CD4-positive, alpha-beta T cell treated with Interferon gamma for 1 hour (primary cell): Measurements from ENCODE around the gene GCK.

Experiments
- DNase-seq: peaks from one replicate; pipeline ENCODE4 v3.0.0-alpha.2; 2020

GCK gene

DNA sequence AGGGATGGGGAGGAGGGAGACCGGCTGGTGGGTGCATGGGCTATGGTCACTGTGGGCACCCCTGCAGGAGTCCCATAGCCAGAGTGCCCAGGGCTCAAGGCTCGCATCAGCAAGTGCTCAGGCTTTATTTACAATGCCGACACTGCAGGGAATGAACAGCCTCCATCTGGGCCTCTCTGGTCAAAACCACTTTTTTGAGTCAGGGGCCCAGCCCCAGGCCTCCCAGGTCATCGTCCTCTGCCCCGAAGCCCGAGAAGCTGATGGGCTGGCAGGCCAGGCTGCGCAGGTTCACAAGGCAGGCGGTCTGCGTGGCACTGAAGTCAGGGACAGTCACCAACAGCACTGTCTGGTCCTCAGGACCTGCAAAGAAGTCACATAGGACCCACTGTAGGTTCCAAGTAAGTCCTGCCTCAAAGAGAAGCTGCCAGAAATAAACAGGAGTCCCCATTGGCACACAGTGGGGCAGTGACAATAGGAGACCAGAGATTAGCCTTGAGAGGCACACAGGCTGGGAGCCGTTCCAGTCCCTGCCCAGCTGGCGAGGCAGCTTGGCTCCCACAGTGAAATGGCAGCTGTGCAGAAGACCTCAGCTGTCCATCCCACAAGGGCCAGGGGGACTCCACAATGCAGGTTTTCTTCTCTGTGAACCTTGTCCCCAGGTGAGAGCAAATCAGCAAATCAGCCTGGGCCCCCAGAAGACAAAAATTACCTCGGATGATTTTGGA, 74.5 kb downstream of the GCK start:
- no peak for DNase-seq

- no peak for DNase-seq
Measured at GRCh38 chr7:44113764-44114354, 75.4 kb downstream of the GCK start.

GRCh38 chr7:44112997-44113763, 76.1 kb downstream of the GCK start:
- DNase-seq, result no peak

DNA sequence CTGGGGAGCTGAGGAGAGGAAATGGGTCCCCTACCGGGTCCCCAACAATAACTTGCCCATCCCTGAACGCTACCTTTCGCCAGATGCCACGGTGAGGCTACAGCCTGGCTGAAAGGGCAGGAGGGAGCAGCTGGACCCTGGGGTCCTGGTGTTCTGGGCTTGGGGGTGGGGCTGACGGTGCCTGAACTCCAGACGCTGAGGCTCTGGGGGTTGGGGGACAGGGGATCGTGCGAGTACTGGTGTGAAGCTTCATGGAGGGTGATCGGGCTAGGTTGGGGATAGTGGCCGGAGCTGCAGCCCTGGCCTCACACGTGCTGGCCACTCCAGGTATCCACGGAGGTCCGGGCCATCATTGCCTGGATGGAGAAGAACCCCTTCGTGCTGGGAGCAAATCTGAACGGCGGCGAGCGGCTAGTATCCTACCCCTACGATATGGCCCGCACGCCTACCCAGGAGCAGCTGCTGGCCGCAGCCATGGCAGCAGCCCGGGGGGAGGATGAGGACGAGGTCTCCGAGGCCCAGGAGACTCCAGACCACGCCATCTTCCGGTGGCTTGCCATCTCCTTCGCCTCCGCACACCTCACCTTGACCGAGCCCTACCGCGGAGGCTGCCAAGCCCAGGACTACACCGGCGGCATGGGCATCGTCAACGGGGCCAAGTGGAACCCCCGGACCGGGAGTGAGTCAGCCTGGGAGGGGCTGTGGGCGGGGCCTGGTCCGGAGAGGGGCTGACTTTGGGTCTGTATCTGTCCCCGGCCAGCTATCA, 76.8 kb downstream of the GCK start:
- DNase-seq, result no peak

DNA sequence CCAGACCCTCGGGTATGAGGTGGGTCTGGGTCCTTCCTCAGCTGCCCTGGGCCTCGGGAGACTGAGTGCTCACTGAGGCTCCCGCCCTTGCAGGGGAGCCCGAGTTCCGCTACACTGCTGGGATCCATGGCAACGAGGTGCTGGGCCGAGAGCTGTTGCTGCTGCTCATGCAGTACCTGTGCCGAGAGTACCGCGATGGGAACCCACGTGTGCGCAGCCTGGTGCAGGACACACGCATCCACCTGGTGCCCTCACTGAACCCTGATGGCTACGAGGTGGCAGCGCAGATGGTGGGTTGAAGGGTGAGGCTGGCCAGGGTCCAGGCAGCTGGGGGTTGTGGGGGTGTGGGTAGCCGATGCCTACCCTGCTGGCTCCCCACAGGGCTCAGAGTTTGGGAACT, 77.5 kb downstream of the GCK start:
- DNase-seq, result no peak

DNA sequence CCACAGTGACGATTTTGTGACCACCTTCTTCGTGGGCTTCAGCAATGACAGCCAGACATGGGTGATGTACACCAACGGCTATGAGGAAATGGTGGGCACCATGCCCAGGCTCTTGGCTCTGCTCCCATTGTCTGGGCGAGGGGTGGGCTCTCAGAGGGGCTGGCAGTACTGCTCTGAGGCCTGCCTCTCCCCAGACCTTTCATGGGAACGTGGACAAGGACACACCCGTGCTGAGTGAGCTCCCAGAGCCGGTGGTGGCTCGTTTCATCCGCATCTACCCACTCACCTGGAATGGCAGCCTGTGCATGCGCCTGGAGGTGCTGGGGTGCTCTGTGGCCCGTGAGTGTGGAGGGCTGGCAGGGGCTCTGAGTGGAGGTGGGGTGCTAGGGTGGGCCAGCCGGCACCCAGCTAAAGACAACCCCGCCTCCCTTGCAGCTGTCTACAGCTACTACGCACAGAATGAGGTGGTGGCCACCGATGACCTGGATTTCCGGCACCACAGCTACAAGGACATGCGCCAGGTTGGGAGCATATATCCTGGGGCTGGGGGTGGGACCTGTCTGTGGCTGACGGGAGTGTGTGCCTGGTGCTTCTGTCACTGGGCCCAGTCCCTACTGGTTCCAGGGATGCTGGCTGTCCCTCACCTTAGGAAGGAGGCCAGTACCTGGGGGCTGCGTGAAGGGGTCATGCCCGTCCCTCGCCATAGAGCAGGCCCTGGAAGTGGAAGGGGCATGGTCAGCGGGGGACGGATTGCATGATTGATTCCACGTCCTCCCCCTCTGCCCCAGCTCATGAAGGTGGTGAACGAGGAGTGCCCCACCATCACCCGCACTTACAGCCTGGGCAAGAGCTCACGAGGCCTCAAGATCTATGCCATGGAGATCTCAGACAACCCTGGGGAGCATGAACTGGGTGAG, 78.3 kb downstream of the GCK start:
- DNase-seq, result no peak

- no peak for DNase-seq
Measured at GRCh38 chr7:44109991-44110390, 79.2 kb downstream of the GCK start.

DNA sequence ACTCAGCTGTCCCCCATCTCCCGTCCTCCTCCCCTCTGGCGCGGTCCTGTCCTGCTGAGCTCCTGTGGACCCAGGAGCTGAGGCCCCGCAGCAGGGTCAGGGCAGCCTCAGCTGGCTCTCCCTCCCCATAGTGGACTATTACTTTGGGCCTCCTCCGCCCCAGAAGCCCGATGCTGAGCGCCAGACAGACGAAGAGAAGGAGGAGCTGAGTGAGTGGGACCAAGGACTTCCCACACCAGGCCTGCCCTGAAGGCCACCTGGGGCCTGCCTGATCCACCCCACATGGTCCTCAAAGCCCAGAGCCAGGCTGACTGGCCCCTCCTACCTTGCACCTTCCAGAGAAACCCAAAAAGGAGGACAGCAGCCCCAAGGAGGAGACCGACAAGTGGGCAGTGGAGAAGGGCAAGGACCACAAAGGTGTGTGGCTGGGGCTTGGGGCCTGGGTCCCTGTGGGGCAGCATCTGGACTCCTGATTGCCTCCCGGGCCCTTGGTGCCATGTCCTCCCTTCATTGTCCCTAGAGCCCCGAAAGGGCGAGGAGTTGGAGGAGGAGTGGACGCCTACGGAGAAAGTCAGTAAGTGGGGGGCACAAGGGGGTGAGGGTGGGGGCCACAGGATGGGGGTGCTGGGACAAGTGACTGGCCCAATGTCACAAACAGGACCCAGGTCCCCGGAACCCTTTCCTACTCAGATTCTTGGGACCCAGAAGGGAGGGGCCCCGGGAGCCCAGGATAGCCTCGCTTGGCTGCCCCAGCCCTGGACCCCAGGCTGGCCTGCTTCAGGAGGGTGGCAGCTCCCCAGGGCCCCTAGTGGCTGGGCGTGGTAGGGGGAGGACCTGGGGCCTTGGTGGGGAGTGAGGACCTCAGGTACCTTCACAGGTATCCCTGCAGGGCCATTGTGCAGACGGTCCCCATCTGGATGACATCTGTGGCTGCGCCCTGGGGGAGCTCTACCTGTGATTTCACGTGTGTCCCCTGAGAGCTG, 80.2 kb downstream of the GCK start:
- no peak for DNase-seq

DNA sequence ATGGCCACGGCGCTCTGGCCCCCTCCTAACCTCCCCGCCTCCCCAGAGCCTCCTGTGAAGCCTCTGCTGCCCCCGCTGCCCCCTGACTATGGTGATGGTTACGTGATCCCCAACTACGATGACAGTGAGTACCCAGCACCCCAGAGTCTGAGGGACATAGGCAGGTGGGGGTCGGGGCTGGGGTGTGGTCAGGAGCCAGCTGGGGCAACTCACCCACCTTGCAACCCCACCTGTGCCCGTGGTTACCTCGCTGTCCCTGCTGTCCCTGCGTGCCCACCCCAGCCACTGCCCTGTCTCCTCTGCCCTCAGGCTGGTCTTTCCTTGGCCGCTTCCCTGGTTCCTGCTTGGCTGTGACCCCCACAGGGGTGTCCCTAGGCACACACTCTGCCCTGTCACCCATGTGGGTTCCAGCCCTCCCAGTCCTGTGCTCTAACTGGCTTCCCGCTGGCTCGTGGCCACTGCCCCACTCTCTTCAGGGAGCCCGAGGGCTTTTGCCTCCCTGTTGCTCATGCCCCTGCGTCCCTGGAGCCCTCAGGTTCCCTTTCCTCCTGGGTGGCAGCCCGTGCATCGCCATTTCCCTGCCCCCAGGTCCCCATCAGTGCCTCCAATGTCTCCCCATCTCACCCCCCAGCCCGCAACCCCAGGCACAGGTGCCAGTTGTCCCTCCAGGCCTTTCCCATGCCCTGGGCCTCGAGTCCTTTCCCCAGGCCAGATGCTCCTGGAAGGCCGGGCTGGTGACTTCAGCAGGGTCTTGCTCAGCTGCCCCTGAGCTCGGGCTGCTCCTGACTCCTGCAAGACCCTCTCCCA, 81.1 kb downstream of the GCK start:
- no peak for DNase-seq

GRCh38 chr7:44107116-44107960, 81.9 kb downstream of the GCK start:
- no peak for DNase-seq

GRCh38 chr7:44106311-44107065, 82.8 kb downstream of the GCK start:
- no peak for DNase-seq

DNA sequence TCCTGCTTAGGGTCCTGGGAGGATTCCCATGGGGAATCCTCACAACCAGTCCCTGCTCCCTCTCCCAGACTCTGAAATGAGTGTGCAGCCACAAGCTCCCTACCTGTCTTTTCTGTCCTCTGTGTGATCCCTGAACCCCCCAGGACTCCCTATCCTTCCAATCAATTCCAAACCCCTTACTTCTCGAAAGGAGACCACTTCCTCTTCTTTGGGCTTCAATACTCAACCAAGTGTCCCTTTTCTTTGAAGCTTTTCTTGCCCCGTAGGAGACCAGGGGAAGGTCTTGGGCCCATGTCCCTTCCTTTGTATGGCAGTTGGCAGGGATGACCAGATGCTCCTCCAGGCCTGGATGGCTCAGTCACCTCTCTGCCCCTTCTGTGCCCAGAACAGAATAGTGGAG, 83.4 kb downstream of the GCK start:
- no peak for DNase-seq

DNA sequence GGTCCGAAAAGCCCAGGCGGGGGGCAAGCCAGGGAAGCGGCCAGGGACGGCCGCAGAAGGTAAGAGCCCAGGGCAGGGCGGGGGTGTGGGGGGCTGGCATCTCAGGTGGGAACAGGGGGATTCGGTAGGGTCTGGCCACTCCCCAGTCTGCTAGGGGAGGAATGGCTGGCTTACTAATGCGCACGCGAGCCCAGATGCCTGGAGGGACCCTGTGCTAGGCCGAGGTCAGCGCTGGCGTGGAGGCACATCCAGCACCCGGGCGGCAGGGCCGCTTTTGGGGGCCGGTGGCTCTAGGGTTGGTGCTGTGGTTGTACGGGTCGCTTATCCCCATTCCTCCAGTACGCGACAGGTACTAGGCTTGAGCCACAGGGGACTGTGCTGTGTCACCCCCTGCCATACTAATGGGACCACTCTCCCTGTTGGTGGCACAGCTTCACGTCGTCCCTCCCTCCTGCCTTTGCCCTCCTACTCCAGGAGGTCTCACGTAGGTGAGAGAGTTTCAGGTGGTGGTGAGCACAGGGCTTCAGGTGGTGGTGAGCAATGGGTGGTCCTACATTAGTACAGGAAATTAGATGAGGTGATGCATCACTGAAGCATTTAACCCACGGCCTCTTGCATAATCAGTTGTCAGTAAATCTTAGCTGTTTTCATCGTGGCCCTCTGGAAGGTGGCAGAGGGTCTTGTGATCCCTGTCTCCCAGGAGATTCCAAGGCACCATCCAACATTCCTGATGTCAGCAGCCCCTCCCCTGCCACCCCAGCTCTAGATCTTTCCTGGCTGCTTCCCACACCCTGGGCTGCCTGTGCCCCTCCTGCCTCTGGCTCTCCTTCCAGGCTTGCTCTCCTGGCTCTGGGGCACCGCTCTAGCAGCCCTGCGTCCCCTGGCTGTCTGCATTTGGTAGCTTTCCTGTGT, 84.1 kb downstream of the GCK start:
- no peak for DNase-seq

GRCh38 chr7:44103923-44104859, 85.0 kb downstream of the GCK start, which contains the start of gene AEBP1:
Gene AEBP1 (plus strand): TSS chr7:44104345. CDS start chr7:44104666, 321 bp downstream.
- DNase-seq, result peak; percentile 39

DNA sequence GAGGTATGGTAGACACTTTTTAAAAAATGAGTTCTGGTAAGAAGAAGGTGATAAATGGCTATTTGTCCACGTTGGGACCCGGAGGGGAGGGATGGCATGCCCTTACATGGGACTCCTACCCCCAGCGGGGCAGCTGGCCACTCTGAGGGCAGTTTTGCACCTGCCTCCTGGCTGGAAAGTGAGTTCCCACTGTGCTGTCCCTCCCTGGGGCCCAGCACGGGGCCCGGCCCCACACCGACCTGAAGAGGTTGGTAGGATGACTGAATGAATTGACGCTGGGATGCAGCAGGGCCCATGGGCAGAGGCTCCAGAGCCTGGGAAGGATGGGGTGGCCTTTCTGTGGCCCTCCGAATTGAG, 85.7 kb downstream of the GCK start:
- DNase-seq, result no peak
